GM18907 (cell line): ENCODE results near the gene EPN2.

ENCODE experiments used
- ATAC-seq: cut with Tn5 transposase; IDR thresholded peaks from one replicate; pipeline ENCODE4 v1.9.1; 2021; ENCODE audit warnings: mild to moderate bottlenecking, moderate library complexity; ENCODE audit not compliant: unreplicated experiment

EPN2 gene

GRCh38 chr17:19290066-19290705, 53.0 kb downstream of the EPN2 start:
- ATAC-seq: no peak

DNA sequence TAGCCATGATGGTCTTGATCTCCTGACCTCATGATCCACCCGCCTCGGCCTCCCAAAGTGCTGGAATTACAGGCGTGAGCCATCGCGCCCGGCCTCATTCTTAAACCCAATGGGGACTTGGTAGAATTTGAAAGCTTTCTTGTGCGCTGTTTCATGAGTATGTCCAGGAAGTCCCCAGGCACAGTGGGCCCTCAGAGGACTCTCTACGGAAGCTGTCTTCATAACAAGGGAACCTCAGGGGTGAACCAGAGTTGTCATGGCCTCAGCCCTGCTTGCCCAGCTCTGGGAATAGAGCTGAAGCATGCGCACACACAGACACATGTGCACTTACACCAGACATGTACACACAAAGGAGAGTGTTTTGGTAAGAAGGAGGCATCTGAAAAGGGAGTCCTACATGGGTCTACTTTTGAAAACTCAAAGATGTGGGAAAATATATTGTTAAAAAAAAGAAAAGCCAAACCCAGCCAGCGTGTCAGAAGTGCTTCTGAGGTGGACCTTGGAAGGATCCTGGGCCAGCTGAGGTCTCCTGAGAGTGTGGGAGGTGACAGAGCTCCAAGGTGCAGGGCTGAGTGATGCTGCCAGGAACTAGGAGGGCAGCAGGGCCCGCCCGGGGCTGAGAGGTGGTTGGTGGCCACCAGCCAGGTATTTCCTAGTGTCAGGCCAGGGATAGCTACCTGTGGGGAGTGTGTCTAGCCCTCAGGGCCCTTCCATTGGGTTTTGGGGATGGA, 54.6 kb downstream of the EPN2 start:
- ATAC-seq: no peak

DNA sequence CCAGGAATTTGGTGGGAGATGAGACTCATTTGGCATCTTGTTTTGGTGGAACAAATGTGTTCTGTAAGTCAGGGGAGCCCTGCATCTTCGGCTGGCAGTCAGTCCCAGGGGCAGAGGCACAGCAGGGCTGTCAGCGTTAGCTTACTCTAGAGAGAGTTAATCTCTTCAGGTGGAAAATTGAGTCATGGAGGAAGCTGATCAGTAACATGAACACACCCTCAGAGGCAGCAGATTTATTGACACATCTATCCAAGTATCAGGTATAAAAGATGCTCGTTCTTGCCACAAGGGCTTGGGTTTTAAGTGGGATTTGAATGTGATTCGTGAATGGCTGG, 55.2 kb downstream of the EPN2 start:
- ATAC-seq: no peak

GRCh38 chr17:19294443-19294842, 57.3 kb downstream of the EPN2 start:
- no peak for ATAC-seq

DNA sequence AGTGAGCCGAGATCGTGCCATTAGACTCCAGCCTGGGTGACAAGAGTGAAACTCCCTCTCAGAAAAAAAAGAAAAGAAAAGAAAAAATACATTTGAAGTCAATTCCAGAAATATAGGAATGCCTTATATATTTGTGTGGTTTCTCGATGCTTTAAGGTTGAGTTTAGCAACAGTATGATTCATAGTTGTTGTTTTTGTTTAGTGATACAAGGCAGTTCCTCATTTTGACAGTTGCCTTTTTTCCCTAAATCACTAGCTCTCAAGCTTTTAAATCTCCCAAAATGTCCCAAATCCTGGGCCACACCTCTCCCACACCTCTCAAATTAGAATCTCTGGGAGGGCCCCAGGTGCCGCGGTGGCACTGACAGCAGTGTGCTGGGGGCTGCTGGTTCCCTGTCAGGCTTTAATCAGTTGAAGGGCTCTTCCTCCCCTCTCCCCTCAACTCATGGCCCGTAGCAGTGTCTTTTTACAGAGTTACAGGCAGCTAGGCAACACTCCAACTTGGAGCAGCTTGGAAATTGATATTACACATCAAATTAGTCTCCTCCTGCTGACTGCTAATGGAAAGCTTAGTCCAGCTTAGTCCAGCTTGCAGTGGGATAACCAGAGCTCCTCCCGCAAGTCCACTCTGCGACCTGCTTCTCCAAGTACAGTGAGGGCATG, 58.4 kb downstream of the EPN2 start:
- ATAC-seq: no peak

- ATAC-seq: no peak
These were observed 59.9 kb downstream of the EPN2 start for GRCh38 chr17:19296786-19297778.

- ATAC-seq: no peak
These were observed 61.5 kb downstream of the EPN2 start for GRCh38 chr17:19298569-19299213.

DNA sequence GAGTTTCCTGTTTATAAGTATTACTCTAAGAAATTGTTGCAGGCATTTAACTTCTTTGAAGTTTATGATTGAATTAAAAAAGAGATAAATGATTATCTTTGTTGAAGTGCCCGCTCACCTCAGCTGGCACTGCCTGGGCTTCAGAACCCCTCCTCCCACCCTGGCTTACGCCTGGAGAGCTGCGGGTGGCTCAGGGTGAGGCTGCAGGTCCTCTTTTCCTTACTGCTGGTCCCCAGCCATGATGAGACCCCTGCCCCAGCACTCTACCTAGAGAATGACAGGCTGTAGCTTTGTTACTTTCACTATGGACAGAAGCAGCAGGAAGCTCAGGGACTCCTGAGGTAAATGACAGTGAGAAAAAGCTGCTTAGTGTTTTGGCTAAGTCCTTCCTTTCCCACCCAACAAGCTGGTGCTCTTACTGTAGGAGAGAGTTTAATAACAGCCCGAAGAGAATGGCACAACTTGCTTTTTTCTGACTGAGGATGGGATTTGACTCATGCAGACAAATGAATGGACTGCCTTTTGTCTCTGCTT, 62.1 kb downstream of the EPN2 start:
- no peak for ATAC-seq

- ATAC-seq: no peak
These were observed 62.7 kb downstream of the EPN2 start for GRCh38 chr17:19299866-19300265.

GRCh38 chr17:19301274-19301951, 64.2 kb downstream of the EPN2 start:
- no peak for ATAC-seq

GRCh38 chr17:19301973-19302372, 64.8 kb downstream of the EPN2 start:
- no peak for ATAC-seq

DNA sequence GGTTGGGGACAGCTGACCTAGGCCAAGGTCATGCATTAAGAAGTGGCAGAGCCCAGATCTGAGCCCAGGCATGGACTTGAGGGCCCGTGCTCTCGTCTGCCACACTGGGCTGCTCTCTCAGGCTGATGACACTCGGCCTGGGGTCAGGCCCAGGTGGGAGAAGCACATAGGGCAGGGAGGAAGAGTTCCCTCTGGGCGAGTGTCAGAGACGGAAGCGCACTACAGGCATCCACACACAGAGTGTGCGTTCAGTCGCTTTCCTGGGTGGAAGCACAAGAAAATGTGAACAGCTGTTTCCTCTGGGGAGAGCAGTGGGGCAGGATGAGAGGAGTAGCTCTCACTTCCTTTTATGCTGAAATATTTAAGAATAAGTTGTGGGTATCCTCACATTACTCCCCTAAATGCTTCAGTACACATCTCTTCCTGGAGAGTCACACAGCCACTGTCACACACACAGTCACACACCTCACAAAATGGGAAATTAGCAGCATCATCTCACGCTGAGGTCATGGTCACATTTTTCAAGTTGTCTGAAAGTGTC, 65.7 kb downstream of the EPN2 start:
- ATAC-seq: no peak

- no peak for ATAC-seq
These were observed 66.2 kb downstream of the EPN2 start for GRCh38 chr17:19303367-19303776.

- no peak for ATAC-seq
These were observed 67.0 kb downstream of the EPN2 start for GRCh38 chr17:19304209-19304608.

- ATAC-seq: no peak
These were observed 67.6 kb downstream of the EPN2 start for GRCh38 chr17:19304751-19305150.

DNA sequence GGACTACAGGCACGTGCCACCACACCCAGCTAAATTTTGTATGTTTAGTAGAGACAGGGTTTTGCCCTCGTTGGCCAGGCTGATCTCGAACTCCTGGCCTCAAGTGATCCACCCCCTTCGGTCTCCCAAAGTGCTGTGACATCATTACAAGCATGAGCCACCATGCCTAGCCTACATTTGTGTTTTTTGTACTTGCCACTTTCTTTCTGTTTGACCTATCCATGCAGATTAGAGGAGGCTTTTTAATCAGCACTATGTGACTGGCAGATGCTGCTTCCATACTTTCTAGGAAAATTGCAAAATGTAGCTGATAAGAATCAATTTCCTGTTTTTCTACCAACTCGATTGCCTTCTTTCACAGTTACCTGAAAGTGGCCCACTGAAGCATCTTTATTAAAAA, 68.1 kb downstream of the EPN2 start:
- ATAC-seq: no peak

DNA sequence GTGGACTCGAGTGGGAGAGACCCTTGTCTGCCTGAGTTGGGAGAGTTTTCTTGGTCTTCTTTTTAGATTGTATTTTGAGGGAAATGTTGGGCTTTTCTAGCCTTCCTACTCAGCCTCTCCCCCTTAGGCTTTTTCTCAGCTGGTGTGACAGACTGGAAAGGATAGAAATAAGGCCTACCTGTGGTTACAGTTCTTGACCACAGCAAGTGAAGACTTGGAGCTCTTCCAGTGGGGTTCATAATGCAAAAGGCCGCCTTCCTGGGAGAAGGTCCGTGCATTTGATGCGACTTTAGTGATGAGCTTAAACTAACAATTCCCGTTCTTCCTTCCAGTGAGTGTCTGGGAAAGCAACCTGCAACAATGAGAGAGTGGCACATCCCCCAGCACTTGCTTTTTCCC, 68.6 kb downstream of the EPN2 start:
- ATAC-seq: no peak

- ATAC-seq: peak; percentile 87
These were observed 69.3 kb downstream of the EPN2 start for GRCh38 chr17:19306160-19307111.
